UCSD-AML1 (cell line): Measurements from ENCODE around the gene SALL2.

ENCODE experiments used
- DNase-seq: peaks from one replicate; lab custom pipeline; 2025; ENCODE audit not compliant: unreplicated experiment; lab: John Stamatoyannopoulos, UW

SALL2 gene

GRCh38 chr14:21494902-21495762 lies 31.0 kb downstream of the SALL2 start:
- no peak for DNase-seq

- no peak for DNase-seq
Measured at GRCh38 chr14:21486640-21487087, 39.5 kb downstream of the SALL2 start.

GRCh38 chr14:21476925-21477681 lies 49.0 kb downstream of the SALL2 start, which contains the start of the genes RAB2B and TOX4:
RAB2B (minus strand) TSS chr14:21476959; CDS start chr14:21476872, 87 bp downstream.
TOX4 (plus strand) TSS chr14:21477195; CDS start chr14:21477279, 84 bp downstream.
- DNase-seq = peak; percentile 95

GRCh38 chr14:21476523-21476924 lies 49.6 kb downstream of the SALL2 start:
- no peak for DNase-seq

GRCh38 chr14:21475767-21476522 lies 50.2 kb downstream of the SALL2 start:
- no peak for DNase-seq
